NCI-H460 (cell line): ENCODE results near the gene RBM47. TPM values are rescaled to one million over a fixed set of nuclear protein-coding genes. Genes with fewer than 3 reads are reported as not detected.
A peak's percentile ranks its signal among the peaks of the same experiment; 100 is the strongest.

Experiments
- DNase-seq: peaks from one replicate; pipeline ENCODE4 v3.0.0-alpha.2; 2016; ENCODE audit warnings: low read depth; ENCODE audit errors: extremely low read depth
- total RNA-seq: library from RNA; depleted of rRNA; stranded (reverse); fragments of >200 nt; shearing (Covaris generic); gene quantifications from 2 replicates; pipeline ENCODE4 v1.2.3, GENCODE V29; 2014

RBM47 gene
- total RNA-seq, 1 experiment from 2014 or later, result 47.3 TPM

DNA sequence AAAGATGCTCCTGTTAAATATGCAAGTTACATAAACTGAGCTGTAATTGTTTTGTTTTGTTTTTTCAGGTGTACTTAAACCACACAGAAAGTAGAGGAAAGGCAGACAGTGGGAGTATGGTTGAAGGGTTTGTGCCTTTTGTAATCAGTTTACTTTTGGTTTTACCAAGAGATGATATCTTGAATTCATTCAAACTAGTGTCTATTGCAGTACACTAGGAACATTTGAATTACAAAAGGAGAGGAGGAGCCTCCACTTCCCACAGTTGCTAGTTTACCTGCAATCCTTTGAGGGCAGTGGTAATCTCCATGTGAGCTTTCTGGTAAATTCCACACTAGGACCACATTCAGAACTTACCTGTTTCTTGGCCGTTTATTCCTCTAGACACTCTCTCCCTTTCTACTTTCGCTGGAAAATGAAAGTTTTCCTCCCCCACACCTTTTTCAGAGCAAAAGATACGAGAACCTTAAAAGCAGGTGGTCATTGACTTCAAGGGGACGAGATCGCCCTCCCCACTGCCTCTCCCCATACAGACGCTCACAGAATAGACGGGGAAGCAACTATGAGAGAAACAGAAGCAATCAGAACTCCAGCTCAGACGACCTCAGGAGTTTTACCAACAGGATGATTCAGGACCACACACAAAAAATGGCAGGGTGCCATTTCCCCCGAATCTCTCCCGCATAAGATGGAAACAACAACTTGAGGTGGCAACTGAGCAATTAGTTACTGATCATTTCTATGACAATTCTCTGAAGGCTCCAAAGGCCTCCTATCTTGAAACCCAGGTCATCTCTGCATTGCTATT, 3.3 kb downstream of the RBM47 start:
- peak; percentile 26 for DNase-seq

DNA sequence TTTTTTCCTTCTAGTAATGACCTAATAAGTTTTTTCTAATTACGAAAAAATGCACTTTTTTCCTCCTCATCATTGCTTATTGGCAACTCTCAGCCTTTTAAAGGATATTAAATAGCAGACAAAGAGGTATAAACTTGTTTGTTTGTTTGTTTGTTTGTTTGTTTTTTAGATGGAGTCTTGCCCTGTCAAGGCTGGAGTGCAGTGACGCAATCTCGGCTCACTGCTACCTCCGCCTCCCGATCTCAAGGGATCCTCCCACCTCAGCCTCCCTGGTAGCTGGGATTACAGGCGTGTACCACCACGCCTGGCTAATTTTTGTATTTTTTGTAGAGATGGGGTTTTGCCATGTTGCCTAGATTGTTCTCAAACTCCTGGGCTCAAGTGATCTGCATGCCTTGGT, 6.0 kb downstream of the RBM47 start:
- no peak for DNase-seq

DNA sequence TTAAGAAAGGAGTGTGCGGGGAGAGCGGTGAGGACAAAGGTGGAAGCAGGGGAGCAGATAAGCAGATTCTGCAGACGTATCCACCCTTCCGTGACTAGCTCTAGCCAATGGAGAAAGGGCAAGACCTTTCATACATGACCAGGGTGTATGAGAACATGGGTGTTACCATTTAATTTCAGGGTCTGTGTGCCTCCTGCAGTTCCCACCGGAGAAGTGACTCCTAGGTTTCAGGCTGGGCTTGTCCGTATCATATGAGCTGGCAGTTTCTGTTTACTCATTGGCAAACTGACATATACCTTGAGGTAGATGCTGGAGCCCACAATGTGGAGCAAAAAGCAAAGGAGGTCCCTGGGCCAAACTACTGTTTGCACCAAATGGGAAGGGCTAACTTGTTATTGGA, 6.8 kb downstream of the RBM47 start:
- no peak for DNase-seq

DNA sequence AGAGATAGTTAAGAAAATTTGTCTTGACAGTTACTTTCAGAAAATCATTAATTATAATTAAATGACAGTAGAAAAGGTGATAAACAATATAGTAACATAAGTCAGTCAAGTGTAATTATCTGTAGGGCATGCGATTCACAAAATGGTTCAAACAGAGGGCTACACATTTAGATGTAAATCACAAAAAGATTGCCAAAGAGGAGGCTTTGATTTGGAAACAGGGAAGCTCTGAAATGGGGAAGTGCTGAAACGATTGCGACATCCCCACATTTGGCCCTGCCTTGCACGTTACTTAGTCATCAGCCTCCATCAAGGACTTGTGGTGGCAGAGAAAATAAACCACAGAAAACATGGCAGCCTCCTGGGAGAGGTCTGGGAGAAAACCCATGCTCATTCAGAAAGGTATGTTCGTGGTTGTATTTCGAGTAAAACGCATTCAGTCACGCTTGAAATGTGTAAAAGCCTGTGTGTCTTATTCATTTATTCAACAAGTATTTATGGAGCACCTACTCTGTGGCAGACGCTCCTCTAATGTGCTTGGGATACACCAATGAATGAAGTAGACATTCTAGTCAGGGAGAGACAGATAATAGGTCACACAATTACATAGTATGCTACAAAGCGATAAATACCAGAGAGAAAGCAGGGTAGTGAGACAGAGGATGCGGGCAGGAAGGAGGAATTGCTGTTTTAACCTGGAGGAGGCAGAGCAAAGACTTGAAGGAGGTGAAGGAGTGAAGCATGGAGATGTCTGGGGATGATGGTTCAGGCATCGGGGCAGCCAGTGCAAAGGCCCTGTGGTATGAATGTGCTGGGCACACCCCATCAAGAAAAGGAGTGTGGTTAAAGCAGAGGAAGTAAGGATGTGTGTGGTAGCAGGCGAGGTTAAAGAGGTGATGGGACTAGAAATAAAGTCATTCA, 7.8 kb downstream of the RBM47 start:
- DNase-seq, result peak; percentile 84

GRCh38 chr4:40621229-40621591, 8.5 kb downstream of the RBM47 start:
- no peak for DNase-seq

DNA sequence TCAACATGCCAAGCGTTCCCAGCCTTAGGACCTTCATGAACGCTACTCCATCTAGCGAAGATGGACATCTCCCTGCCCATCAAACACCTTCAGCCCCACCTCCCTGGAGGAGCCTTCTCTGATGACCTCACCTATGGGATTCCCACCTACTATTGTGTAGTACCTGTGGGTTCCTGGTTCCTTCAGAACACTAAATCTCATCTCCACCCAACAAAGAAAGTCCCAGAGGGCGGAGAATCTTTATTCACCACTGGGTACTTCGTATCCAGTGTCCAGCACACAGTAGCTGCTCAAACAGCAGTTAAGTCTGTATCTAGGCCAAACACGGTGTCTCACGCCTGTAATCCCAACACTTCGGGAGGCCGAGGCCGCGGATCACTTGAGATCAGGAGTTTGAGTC, 10.1 kb downstream of the RBM47 start:
- DNase-seq, result no peak

GRCh38 chr4:40617872-40618271, 11.8 kb downstream of the RBM47 start:
- no peak for DNase-seq

- no peak for DNase-seq
Measured at GRCh38 chr4:40614031-40614430, 15.6 kb downstream of the RBM47 start.

GRCh38 chr4:40613456-40613855, 16.2 kb downstream of the RBM47 start:
- DNase-seq, result no peak

DNA sequence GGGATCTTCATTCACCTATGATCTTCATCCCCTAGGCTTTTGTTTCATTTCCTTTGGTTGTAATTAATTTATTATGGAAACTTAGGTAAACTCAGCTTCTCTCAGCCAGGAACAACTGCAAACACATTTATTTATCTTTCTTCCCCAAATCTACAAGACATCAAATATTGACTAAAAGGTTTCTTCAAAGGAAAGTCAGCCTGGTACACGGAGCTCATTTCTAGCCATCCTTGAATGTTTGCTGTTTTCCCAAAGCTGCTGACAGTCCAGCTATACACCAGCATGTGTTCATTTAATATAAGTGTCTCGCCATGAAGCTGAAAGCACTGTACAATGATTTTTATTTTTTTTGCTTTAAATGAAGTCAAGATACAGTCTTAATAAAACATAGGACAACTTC, 16.8 kb downstream of the RBM47 start:
- DNase-seq, result no peak

DNA sequence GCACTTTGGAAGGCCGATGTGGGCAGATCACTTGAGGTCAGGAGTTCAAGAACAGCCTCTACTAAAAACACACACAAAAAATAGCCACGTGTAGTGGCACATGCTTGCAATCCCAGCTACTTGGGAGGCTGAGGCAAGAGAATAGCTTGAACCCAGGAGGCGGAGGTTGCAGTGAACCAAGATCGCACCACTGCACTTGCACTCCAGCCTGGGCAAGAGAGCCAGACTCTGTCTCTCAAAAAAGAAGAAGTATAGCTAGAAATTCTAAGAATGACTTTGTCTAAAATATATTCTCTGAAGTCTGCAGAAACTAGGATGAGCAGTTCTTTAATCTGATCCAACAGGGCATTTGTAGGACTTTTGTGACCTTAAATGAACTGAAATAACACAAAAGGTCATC, 17.4 kb downstream of the RBM47 start:
- no peak for DNase-seq

DNA sequence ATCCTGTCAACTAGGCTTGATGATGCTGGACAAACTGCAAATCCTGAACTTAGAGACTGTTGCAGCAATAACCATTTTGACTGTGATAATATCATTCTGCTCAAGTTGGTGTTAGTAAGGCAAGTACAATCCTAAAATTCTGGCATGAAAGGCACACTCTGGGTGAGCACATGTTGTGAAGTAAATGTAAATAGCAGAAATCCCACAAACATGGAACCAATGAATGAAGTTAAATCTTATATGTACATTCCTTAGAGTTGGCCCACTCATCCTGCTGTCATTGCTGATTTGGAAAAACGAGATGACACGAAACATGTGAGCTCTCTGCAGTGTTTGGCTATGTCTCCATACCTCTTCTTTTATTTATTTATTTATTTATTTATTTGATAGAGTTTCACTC, 21.0 kb downstream of the RBM47 start:
- no peak for DNase-seq

DNA sequence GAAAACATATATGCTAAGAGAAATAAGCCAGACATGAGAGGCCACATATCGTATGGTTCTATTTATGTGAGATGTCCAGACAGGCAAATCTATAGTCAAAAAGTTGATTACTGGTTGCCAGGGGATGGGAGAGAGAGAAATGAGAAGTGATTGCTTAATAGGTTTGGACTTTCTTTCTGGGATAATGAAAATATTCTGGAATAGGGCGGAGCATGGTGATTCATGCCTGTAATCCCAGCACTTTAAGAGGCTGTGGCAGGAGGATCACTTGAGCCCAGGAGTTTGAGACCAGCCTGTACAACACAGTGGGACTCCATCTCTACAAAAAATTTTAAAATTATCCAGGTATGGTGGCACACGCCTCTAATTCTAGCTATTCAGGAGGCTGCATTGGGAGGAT, 22.4 kb downstream of the RBM47 start:
- no peak for DNase-seq

GRCh38 chr4:40606239-40606767, 23.4 kb downstream of the RBM47 start:
- no peak for DNase-seq

DNA sequence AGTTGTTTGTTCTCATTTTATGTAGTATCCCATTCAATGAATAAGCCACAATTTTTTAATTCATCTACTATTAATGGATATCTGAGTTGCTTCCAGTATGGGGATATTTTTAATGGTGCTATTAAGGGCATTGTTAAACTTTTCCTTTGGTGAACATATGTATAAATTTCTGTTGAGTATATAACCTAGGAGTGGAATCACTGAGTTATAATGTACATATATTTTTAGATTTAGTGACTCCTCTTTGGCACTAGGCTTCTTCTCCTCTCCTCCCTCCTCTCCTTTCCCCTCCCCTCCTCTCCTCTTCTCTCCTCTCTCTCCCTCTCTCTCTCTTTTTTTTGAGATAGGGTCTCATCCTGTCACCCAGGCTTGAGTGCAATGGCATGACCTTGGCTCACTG, 26.4 kb downstream of the RBM47 start:
- DNase-seq, result no peak

GRCh38 chr4:40601641-40602040, 28.0 kb downstream of the RBM47 start:
- no peak for DNase-seq

DNA sequence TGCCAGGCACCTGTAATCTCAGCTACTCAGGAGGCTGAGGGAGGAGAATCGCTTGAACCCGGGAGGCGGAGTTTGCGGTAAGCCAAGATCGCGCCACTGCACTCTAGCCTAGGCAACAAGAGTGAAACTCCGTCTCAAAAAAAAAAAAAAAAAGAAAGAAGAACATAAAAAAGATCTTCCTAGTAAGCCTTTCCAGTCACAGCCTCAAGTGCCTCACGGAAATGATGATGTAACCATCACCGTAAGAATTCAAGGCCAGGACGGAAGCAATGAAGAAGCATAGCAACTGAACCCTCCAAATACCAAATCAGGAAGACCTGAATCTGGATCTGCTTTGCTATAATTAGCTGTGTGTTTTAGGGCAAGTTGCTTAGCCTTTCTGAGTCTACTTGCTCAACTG, 28.8 kb downstream of the RBM47 start:
- DNase-seq, result no peak

DNA sequence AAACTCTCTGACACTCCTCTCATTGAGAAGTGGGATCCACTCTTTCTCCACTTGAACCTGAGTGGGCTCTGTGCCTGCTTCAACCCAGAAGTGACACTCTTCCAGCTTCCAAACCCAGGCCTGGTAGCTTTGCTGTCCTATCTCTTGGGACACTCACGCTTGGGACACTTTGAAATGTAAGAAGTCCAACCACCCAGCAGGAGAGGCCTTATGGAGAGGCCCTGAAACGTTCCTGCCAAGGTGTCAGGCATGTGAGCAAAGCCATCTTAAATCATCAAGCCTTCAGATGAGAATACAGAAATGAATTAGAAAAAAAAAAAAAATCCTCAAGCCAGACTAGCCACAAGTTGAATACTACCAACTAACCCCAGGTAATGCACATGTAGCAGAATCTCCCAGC, 30.2 kb downstream of the RBM47 start:
- DNase-seq, result no peak

GRCh38 chr4:40596522-40596921, 33.1 kb downstream of the RBM47 start:
- DNase-seq, result no peak

DNA sequence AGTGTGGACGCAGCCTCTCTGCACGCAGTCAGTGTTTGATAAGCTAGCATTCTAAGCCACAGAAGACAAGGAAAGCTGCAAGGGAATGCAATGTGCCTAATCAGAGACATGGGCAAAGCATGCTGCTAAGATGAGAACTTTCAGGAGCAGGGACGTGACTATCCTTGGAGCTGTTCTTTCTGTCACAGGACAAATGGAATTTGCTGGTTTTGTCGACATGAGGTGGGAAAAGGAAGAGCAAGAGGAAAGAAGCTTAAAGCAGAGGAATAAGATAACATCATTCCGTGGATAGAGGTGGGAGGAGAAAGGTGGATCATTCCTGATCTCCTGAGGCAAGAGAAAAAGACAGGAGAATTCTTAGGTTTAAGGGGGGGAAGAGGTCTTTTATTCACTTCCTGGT, 33.7 kb downstream of the RBM47 start:
- no peak for DNase-seq

DNA sequence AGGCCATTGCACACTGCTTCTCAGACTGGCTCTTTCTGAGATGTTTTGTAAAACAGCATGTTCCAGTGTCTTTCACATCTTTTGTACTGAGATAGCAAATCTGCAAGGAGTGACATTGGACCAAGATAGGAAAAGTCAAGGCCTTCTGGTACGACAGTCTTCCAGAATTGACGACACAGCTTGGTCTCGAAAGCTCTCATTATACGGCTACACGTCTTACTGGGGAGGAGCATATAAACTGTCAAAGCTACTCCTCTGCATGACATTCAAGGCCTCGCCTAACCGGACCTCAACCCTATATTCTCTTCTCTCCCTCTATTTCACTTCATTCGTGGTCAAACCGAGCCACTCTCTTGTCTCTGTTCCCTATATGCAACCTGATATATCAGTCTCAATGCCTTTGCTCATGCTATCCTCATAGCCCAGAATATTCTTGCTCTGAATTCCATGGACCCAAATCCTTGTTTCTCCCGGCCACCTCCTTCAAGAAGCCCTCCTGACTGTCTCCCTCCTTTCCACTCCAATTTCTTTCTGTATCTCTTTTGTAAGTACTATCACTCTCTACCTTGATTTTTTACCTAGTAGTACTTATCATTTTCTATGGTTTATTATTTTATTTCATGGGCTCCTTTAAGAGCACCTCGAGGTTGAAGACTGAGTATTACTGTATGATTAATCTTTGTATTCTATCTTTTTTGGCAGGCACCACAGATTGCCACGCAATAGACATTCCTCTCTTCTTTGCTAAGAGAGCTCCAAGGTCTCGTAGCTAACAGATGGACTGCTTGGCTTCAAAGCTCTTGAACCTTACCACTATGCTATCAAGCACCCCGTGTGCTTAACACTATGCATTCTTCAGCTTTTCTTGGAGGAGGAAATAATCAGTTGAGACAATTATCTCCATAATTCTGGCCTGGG, 35.1 kb downstream of the RBM47 start:
- no peak for DNase-seq
